ENCODE measurements around the gene EYA2. TPM values are rescaled to one million over a fixed set of nuclear protein-coding genes. Genes with fewer than 3 reads are reported as not detected.

The EYA2 gene
- total RNA-seq, 1 donor from 2014 or later = 9.0 TPM

DNA sequence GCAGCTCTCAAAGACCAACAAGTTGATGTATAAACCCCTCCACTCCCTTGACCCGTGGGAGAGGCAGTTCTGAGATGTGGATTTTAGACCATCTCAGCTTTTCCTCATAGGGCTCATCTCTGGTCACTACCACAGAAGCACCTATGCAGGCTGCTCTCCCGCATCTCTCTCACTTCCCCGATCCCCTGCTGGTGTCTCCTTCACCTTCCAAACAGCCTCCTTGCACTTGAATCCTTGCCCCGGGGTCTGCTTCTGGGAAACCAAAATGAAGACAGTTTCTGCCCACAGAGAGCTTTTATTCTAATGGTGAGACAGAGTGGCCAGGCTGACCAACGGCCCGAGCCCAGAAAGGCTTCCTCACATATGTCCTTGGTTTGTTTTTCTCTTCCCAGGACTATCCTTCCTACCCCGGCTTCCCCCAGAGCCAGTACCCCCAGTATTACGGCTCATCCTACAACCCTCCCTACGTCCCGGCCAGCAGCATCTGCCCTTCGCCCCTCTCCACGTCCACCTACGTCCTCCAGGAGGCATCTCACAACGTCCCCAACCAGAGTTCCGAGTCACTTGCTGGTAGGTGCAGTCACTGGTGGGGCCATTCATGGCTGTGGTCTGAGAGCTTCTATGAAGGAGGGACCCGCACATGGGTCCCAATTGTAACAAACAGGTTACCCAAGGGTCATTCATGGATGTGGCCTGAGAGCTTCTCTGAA is 179.3 kb downstream of the EYA2 start:
- Mint-ChIP-seq H3K36me3 (peaks cover 30% of the 10 kb centered on the region), H3K9me3 (peaks cover 55% of the 10 kb centered on the region), H3K27me3 (ENCODE audit: low read depth) (no peaks in the 10 kb centered on the region), H3K4me3 (no peak overlapping the region), H3K4me1 (no peaks in the 10 kb centered on the region), H3K27ac (no peak overlapping the region)
- peak in 1 of 2 experiments; percentile 20 for DNase-seq (ENCODE audit: low spot score in 2 of 2, unreplicated experiment in 2 of 2)
- TF ChIP-seq, protein P1, sequence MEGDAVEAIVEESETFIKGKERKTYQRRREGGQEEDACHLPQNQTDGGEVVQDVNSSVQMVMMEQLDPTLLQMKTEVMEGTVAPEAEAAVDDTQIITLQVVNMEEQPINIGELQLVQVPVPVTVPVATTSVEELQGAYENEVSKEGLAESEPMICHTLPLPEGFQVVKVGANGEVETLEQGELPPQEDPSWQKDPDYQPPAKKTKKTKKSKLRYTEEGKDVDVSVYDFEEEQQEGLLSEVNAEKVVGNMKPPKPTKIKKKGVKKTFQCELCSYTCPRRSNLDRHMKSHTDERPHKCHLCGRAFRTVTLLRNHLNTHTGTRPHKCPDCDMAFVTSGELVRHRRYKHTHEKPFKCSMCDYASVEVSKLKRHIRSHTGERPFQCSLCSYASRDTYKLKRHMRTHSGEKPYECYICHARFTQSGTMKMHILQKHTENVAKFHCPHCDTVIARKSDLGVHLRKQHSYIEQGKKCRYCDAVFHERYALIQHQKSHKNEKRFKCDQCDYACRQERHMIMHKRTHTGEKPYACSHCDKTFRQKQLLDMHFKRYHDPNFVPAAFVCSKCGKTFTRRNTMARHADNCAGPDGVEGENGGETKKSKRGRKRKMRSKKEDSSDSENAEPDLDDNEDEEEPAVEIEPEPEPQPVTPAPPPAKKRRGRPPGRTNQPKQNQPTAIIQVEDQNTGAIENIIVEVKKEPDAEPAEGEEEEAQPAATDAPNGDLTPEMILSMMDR (IDR thresholded peaks at IDR 0.05; ENCODE audit: unreplicated experiment) = no peak

DNA sequence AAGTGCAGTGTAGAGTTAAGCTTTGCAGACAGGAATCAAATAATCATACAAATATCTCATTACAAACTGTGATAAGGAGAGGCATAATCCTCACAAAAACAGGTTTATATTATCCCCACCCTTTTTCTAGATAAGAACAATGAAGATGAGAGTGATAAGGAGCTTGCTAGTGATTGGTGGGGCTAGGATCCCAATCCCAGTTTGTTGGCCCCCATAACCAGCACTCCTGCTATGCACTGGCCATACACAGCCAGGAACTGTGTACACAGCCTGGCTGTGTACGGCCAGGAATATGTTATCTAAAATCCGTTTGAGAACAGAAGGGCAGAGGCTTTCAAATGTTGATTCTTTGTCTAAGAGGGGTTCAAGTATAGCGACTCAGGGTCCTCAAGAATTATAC is 180.6 kb downstream of the EYA2 start:
- H3K27me3 Mint-ChIP-seq (ENCODE audit: low read depth) = no peaks in the 10 kb centered on the region
- peaks cover 57% of the 10 kb centered on the region for H3K9me3 Mint-ChIP-seq

DNA sequence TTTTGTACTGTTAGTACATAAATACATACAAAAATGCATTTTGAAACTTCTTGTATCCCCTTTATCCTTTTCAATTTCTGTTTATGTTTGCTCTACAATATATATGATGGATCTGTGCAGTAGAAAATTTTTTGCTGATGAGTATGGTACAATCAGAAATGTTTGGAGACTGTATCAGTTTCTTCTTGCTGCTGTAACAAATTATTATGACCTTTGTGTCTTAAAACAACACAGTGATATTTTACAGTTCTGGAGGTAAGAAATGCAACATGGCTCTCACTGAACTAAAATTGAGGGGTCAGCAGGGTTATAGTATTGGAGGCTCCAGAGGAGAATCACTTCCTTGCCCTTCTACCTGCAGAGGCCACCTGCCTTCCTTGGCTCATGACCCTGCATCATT is 184.4 kb downstream of the EYA2 start:
- Mint-ChIP-seq H3K4me1 (no peaks in the 10 kb centered on the region), H3K4me3 (no peak overlapping the region), H3K36me3 (peaks cover 32% of the 10 kb centered on the region), H3K27ac (no peak overlapping the region), H3K9me3 (peaks cover 46% of the 10 kb centered on the region), H3K27me3 (ENCODE audit: low read depth) (no peaks in the 10 kb centered on the region)
- TF ChIP-seq, protein P1 (IDR thresholded peaks at IDR 0.05; ENCODE audit: unreplicated experiment) = no peak
- no peak for DNase-seq (ENCODE audit: low spot score in 2 of 2, unreplicated experiment in 2 of 2)

More for the DNA sequence above, 180.6 kb downstream of the EYA2 start:
- H3K4me1 Mint-ChIP-seq = no peaks in the 10 kb centered on the region
- H3K36me3 Mint-ChIP-seq = peaks cover 34% of the 10 kb centered on the region
- no peak for DNase-seq (ENCODE audit: low spot score in 2 of 2, unreplicated experiment in 2 of 2)
- TF ChIP-seq, protein P1 (IDR thresholded peaks at IDR 0.05; ENCODE audit: unreplicated experiment) = no peak
- H3K4me3 Mint-ChIP-seq = no peak overlapping the region
- H3K27ac Mint-ChIP-seq = no peak overlapping the region

DNA sequence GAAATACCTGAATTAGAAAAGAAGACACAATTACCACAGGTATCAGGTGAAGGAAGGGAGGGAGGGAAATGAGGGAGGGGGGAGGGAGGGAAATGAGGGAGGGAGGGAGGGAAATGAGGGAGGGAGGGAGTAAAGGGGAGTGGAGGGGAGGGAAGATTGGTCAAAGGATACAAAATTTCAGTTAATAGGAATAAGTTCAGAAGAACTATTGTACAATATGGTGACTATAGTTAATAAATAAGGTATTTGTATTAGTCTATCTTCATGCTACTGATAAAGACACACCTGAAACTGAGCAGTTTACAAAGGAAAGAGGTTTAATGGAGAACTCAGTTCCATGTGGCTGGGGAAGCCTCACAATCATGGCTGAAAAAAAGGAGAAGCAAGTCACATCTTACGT is 185.7 kb downstream of the EYA2 start:
- Mint-ChIP-seq H3K9me3 (peaks cover 42% of the 10 kb centered on the region), H3K4me3 (no peak overlapping the region), H3K36me3 (peaks cover 29% of the 10 kb centered on the region), H3K27ac (no peak overlapping the region), H3K4me1 (no peaks in the 10 kb centered on the region), H3K27me3 (ENCODE audit: low read depth) (no peaks in the 10 kb centered on the region)
- DNase-seq (ENCODE audit: low spot score in 2 of 2, unreplicated experiment in 2 of 2) = no peak
- TF ChIP-seq, protein P1 (IDR thresholded peaks at IDR 0.05; ENCODE audit: unreplicated experiment) = no peak

DNA sequence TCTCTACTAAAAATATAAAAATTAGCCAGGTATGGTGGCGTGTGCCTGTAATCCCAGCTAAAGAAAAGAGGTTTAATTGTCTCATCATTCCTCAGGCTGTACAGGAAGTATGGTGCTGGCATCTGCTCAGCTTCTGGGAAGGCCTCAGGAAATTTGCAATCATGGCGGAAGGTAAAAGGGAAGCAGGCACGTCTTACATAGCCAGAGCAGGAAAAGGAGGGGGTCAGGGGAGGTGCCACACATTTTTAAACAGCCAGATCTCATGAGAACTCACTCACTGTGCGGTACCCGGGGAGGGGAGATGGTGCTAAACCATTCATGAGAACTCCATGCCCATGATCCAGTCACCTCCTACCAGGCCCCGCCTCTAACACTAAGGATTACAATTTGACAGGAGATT is 191.7 kb downstream of the EYA2 start:
- Mint-ChIP-seq H3K27me3 (ENCODE audit: low read depth) (no peaks in the 10 kb centered on the region), H3K4me3 (no peak overlapping the region), H3K9me3 (peaks cover 3% of the 10 kb centered on the region), H3K36me3 (peaks cover 2% of the 10 kb centered on the region), H3K4me1 (no peaks in the 10 kb centered on the region), H3K27ac (no peak overlapping the region)
- TF ChIP-seq, protein P1 (IDR thresholded peaks at IDR 0.05; ENCODE audit: unreplicated experiment) = no peak
- DNase-seq (ENCODE audit: low spot score in 2 of 2, unreplicated experiment in 2 of 2) = no peak
